GM23338 (cell line): ENCODE measurements around the gene PTGDS.

Experiments
- CREB1 ChIP-seq: fragments of 250-450 bp; sonication (Bioruptor Pico); IDR thresholded peaks from 2 replicates; pipeline ENCODE4 v1.5.0; 2020; ENCODE audit warnings: low read depth, mild to moderate bottlenecking, moderate library complexity
- CTCF ChIP-seq, 2 experiments: fragments of 200-600 bp in 1 of 2; sonication (generic) in 1 of 2; conservative IDR thresholded peaks; 2 replicates each; pipeline versions ENCODE4 v1.5.1 to v1.6.1; 2016 to 2017; ENCODE audit warnings: antibody characterized with exemption in 2 of 2, low read depth in 2 of 2, mild to moderate bottlenecking in 2 of 2, moderate library complexity in 1 of 2
- EZH2phosphoT487 ChIP-seq: fragments of 200-600 bp; sonication (generic); IDR thresholded peaks from one replicate; pipeline ENCODE4 v1.8.1; 2018; ENCODE audit warnings: antibody characterized with exemption; ENCODE audit not compliant: unreplicated experiment
- JUNB ChIP-seq: IDR thresholded peaks from one replicate; pipeline ENCODE4 v1.6.1; 2016; ENCODE audit warnings: antibody characterized with exemption; ENCODE audit not compliant: unreplicated experiment
- POLR2AphosphoS5 ChIP-seq: IDR thresholded peaks from 2 replicates; pipeline ENCODE4 v1.6.1; 2016; ENCODE audit warnings: antibody characterized with exemption, low read depth

- no peak for TF ChIP-seq CTCF (conservative IDR thresholded peaks at IDR 0.05; ENCODE audit: low read depth in 2 of 2)
- TF ChIP-seq JUNB = no peak
- TF ChIP-seq CREB1 (CRISPR knock-in tag) = no peak
- no peak for TF ChIP-seq EZH2phosphoT487
- TF ChIP-seq POLR2AphosphoS5 = no peak
Observed at GRCh38 chr9:136981588-136982231, 4.4 kb downstream of the PTGDS start.
